Measurements from ENCODE around the gene TBCE. TPM values are rescaled to one million over a fixed set of nuclear protein-coding genes. Genes with fewer than 3 reads are reported as not detected.

Gene TBCE
- total RNA-seq, 1 experiment from 2014 or later: 20.3 TPM

DNA sequence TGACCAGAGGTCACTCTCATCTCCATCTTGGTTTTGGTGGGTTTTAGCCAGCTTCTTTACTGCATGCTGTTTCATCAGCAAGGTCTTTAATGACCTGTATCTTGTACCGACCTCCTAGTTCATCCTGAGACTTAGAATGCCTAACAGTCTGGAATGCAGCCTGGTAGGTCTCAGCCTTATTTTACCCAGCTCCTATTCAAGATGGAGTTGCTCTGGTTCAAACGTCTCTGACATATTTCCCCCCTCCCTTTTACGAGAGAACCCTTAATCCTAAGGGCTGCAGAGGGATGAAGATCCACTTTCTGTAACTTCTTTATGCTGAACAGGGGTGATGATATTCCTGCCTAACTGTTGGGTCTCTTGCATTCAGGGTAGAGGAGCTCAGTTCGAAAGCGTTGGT, 43.2 kb downstream of the TBCE start:
- DNase-seq (ENCODE audit: low read depth): no peak

- peak; percentile 33 for DNase-seq (ENCODE audit: low read depth)
Observed at GRCh38 chr1:235411489-235412486, 44.6 kb downstream of the TBCE start.

DNA sequence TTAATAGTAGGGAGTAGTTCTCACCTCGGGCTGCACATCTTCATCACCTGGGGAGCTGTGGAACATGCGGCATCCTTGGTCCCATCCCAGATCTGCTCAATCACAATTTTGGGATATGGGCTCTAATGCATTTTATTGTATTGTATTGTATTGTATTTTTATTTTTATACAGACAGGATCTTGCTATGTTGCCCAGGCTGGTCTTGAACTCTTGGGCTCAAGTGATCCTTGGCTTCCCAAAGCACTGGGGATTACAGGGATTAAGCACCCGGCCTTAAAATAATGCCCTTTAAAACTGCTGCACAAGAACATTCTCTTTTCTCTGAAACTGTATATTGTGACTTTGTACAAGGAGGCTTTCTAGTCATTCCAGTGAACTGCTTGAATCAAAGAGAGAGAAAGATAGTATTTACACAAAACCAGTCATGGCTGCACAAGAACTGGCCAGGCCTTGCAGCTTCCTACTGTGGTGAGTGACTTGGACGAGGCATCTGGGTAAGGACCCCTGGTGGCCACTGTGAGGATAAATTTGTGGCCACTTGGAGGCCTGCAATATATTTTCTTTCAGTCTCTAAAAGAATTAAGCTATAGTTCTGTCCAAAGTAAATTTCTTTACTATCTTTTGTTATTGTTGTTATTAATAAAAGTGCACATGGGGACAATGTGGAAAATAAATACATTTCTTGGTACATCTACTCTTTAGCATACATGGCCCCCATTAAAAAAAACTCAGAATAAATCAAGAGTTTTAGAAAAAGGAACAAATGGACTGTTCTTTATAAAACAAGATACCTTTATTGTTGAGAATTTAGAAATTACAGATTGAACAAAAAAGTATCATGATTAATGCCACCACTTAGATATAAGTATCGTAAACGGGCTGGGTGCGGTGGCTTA, 48.0 kb downstream of the TBCE start:
- DNase-seq (ENCODE audit: low read depth): peak; percentile 72

- DNase-seq (ENCODE audit: low read depth): peak; percentile 13
Observed at GRCh38 chr1:235416662-235417049, 49.4 kb downstream of the TBCE start.

GRCh38 chr1:235417086-235417697, 50.0 kb downstream of the TBCE start:
- DNase-seq (ENCODE audit: low read depth): peak; percentile 64

GRCh38 chr1:235421751-235422150, 54.5 kb downstream of the TBCE start:
- DNase-seq (ENCODE audit: low read depth): no peak

- DNase-seq (ENCODE audit: low read depth): no peak
Observed at GRCh38 chr1:235423214-235423652, 56.0 kb downstream of the TBCE start.

GRCh38 chr1:235424092-235424491, 56.9 kb downstream of the TBCE start:
- DNase-seq (ENCODE audit: low read depth): no peak

DNA sequence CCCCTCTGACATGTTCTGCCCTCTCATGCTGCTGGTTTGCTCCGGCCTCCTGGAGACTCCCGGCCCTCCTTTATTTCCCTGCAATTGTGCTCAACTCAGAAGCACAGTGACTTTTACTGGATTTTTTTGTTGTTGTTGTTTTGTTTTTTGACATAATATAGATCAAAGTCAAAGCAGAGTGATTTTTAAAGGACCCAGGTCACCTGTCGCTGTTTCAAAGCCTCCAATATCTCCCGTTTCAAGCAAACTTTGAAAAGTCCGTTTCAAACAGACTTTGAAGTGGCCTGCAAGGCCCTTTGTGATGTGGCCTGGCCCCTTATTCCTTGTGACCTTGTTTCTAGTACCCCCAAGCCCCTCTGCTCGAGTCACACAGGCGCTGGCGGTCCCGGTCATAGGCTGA, 58.1 kb downstream of the TBCE start:
- DNase-seq (ENCODE audit: low read depth): no peak

- DNase-seq (ENCODE audit: low read depth): no peak
Observed at GRCh38 chr1:235426143-235426542, 58.9 kb downstream of the TBCE start.

GRCh38 chr1:235426680-235427079, 59.5 kb downstream of the TBCE start:
- DNase-seq (ENCODE audit: low read depth): no peak

DNA sequence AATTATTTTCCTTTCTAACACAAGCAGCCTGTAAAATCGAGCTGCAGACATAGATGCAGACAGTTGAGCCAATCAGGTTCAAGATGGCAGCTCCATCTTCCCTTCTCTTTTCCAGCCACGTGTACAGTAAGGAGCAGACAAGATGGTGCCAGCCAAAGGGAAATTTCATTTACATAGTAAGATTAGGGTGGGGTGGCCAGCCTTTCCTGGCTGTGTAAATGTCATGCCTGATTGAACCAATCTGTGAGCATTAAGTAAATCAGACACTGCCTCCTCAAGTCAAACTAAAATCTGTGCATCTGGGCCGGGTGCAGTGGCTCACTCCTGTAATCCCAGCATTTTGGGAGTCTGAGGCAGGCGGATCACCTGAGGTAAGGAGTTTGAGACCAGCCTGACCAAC, 60.2 kb downstream of the TBCE start:
- DNase-seq (ENCODE audit: low read depth): no peak

- DNase-seq (ENCODE audit: low read depth): peak; percentile 28
Observed at GRCh38 chr1:235429143-235429542, 61.9 kb downstream of the TBCE start.

DNA sequence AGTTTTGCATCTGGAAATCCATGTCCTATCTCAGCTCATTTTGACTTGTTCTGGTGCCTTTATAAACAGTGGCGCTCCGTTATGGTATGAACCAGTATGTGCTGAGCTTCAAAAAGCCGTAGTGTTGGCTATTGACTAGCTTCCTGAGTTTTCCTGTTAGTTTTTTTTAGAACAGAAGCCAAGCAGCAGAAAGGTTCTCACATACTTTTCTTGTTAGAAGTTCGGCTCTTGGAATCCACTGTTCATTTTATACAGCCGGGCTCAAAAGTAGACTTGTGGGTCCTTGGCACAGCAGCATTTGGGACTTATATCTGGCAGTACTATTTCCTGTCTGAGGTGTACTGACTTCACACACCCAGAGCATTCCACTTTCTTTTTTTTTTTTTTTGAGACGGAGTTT, 63.8 kb downstream of the TBCE start:
- DNase-seq (ENCODE audit: low read depth): no peak

DNA sequence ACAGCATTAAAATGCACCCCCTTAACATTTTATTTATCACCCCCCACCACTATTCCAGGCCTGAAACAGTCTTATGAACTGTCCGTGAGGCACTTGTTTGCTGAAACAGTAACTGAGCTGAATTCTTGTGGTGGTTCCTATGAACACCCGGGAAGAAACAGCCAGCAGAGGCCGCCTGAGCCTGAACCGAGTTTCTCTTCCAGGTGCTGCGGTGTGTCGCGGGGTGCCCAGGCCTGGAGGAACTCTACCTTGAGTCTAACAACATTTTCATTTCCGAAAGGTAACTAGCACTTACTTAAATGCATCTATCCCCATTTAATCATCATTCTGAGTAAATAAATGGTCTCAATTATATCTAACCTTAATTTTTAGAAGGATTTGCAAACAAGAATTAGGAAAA, 66.8 kb downstream of the TBCE start:
- no peak for DNase-seq (ENCODE audit: low read depth)

GRCh38 chr1:235441159-235441685, 74.0 kb downstream of the TBCE start:
- DNase-seq (ENCODE audit: low read depth): no peak

GRCh38 chr1:235442788-235443429, 75.7 kb downstream of the TBCE start:
- peak; percentile 72 for DNase-seq (ENCODE audit: low read depth)

DNA sequence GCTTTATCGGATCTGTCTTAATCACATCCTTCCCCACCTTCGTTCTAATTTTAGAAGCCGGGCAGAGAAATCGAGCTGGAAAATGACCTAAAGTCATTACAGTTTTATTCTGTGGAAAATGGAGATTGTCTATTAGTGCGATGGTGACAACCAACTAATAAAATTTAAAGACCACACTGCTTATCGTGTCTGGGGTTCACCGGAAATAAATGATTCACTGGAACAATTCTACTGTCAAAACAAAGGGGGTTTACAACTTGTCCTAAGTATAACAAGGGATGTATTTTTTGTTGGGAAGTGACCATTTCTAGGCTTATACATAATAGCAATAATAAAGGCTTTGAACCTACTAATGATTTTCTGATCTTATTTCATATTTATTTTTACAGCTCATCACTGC, 81.4 kb downstream of the TBCE start:
- DNase-seq (ENCODE audit: low read depth): no peak

DNA sequence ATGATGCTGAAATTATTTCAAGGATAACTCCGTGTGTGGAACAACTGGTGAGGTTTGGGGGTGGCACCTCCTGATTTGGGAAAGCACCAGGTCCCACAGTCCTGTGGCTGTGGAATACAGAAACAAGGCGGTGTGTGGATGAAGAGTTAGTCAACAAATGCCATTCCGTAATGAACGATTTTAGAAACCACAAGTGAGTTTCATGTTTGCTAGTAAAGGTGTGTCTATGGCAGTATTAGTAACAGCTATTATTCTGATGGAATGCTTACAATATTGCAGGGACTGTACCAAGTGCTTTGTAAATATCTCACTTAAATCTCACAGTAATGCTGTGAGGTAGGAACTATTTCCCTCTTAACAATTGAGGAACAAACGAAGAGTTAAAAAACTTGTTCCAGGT, 83.2 kb downstream of the TBCE start:
- DNase-seq (ENCODE audit: low read depth): no peak

DNA sequence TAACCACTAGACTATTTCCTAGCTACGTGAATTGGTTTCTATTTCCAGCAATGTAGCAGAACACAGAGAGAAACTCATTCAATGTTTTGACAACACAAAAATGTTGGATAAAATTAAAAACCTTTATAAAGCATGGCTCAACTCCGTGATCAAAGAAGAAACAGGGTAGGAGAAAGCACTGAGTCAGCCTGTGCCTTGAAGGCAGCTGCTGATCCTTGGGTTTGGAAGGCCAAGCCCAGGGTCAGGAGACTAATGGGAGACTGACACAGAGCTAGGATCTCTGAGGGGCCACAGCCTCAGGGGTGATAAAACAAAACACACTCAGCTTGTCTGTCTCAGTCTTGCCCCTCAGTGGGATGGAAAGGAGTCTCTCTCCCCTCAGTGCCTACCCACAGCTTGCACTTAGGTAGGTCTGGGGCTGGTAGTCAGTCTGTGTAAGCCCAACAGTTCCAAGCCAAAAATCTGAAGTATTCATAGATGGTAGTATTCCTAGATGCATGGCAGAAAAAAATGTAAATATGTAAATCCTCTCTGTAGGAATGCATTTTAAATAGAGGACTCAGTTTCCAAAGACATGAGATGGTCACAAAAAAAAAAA, 83.8 kb downstream of the TBCE start:
- DNase-seq (ENCODE audit: low read depth): no peak

GRCh38 chr1:235454021-235454420, 86.8 kb downstream of the TBCE start:
- DNase-seq (ENCODE audit: low read depth): no peak

Data from RPMI7951 (cell line).